Thyroid gland (tissue), 4 donors: ENCODE data around the gene MYO10.

Experiments used
- CTCF ChIP-seq, 6 experiments: fragments of 200-600 bp in 3 of 6; fragments of 450-650 bp in 3 of 6; sonication (generic) in 3 of 6; IDR thresholded peaks; one replicate each; pipeline ENCODE4 v1.5.1; 2016 to 2019; ENCODE audit warnings: antibody characterized with exemption in 6 of 6, mild to moderate bottlenecking in 2 of 6, inconsistent platforms in 1 of 6, moderate library complexity in 1 of 6
- POLR2A ChIP-seq, 2 donors: fragments of 450-650 bp; IDR thresholded peaks; one replicate each; pipeline ENCODE4 v1.6.1; 2017; ENCODE audit warnings: antibody characterized with exemption in 2 of 2, mild to moderate bottlenecking in 2 of 2, moderate library complexity in 1 of 2

- TF ChIP-seq POLR2A (IDR thresholded peaks at IDR 0.05), result no peak
- TF ChIP-seq CTCF (IDR thresholded peaks at IDR 0.05), result no peak
Measured at GRCh38 chr5:16852251-16853005, 83.7 kb downstream of the MYO10 start.
